ENCODE data around the gene ACOXL. TPM values are rescaled to one million over a fixed set of nuclear protein-coding genes. Genes with fewer than 3 reads are reported as not detected.

ACOXL gene
- total RNA-seq, 2 experiments from 2014 or later, result not detected

DNA sequence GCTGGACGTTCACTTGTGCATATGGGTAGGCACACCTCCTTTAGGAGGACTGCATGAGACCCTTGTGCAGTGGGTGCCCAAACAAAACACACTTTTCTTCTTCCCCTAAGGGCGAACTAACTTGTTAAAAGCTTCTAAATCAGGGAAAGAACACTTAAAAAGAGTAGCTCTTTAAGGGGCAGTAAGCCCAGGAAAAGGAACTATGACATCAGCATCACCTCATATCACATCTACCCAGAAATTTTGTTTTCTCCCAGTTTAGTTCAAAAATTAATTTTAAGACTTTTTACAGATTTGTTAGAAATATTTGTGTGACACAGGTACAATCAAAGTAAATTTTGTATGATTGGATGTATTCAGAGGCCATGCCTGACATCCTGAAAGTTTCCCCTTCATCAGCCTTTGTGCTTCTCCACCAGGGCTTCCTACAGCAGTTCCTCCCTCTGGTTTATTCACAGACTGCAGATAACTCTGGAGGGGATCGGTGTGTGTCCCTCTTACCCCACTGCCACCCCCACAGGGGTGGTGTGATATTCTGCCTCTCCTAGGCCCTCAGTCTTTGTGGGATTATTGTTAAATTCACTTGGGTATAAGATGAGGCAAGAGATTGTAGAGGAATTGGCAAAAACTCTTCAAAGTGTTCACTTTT lies 416.0 kb downstream of the ACOXL start:
- Histone ChIP-seq H3K4me1 (ENCODE audit: insufficient read depth, low read length) (no peaks in the 10 kb centered on the region), H3K27me3 (ENCODE audit: control insufficient read depth in 1 of 2, insufficient read depth in 2 of 2, low read length in 2 of 2) (no peaks in the 10 kb centered on the region), H3K4me3 (ENCODE audit: low read length) (no peak overlapping the region), H3K9me3 (ENCODE audit: control insufficient read depth in 1 of 2, insufficient read depth in 1 of 2, low read length in 2 of 2) (no peaks in the 10 kb centered on the region), H3K27ac (ENCODE audit: low read depth in 1 of 2, low read length in 2 of 2) (no peak overlapping the region), H3K36me3 (ENCODE audit: insufficient read depth, low read length) (peaks cover 13% of the 10 kb centered on the region)
- ChIA-PET CTCF (interaction anchor here (0.8 kb wide), 1 partner anchor 20 kb away, joined by 3 read pairs; no protein-coding TSS in a partner anchor), POLR2A (interaction anchor here (0.6 kb wide), 1 partner anchor 15 kb away, joined by 3 read pairs; no protein-coding TSS in a partner anchor)
- intact Hi-C loops (cut with DNase I, micrococcal nuclease), result no loop called here
- H3K36me3 Mint-ChIP-seq (ENCODE audit: low read depth), result peaks cover 40% of the 10 kb centered on the region
- no peaks in the 10 kb centered on the region for H3K9me3 Mint-ChIP-seq
- H3K4me1 Mint-ChIP-seq (ENCODE audit: low read depth), result no peaks in the 10 kb centered on the region
- TF ChIP-seq, protein P1, sequence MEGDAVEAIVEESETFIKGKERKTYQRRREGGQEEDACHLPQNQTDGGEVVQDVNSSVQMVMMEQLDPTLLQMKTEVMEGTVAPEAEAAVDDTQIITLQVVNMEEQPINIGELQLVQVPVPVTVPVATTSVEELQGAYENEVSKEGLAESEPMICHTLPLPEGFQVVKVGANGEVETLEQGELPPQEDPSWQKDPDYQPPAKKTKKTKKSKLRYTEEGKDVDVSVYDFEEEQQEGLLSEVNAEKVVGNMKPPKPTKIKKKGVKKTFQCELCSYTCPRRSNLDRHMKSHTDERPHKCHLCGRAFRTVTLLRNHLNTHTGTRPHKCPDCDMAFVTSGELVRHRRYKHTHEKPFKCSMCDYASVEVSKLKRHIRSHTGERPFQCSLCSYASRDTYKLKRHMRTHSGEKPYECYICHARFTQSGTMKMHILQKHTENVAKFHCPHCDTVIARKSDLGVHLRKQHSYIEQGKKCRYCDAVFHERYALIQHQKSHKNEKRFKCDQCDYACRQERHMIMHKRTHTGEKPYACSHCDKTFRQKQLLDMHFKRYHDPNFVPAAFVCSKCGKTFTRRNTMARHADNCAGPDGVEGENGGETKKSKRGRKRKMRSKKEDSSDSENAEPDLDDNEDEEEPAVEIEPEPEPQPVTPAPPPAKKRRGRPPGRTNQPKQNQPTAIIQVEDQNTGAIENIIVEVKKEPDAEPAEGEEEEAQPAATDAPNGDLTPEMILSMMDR (IDR thresholded peaks at IDR 0.05), result no peak
- H3K27ac Mint-ChIP-seq, result no peak overlapping the region
- no peaks in the 10 kb centered on the region for H3K27me3 Mint-ChIP-seq
- ATAC-seq (ENCODE audit: poor library complexity), result no peak
- DNase-seq, result no peak
- no peak overlapping the region for H3K4me3 Mint-ChIP-seq

DNA sequence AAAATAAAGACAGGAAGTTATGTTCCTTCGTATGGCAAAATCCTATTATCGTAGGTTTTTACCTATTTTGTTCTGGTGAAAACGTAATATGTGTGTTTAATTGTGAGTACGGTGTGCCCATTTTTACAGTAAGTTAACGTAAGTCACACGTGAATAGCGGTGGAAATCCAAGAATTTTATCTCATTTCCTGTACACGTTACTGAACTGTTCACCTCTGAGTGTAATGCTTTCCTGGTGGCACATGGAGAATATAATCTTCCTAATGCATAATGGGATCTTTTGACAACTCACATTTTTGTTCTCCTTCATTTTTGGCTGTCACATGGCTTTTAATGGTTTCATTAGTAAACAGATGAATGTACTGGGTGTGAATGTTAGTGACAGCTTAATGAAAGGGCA lies 416.6 kb downstream of the ACOXL start:
- intact Hi-C loops (cut with DNase I, micrococcal nuclease), result no loop called here
- H3K4me3 Mint-ChIP-seq, result no peak overlapping the region
- no peaks in the 10 kb centered on the region for H3K27me3 Mint-ChIP-seq
- H3K36me3 Mint-ChIP-seq (ENCODE audit: low read depth), result peaks cover 40% of the 10 kb centered on the region
- TF ChIP-seq, protein P1 (IDR thresholded peaks at IDR 0.05), result no peak
- CTCF ChIA-PET, result no interaction called here
- Histone ChIP-seq H3K36me3 (ENCODE audit: insufficient read depth, low read length) (peaks cover 18% of the 10 kb centered on the region), H3K9me3 (ENCODE audit: control insufficient read depth in 1 of 2, insufficient read depth in 1 of 2, low read length in 2 of 2) (no peaks in the 10 kb centered on the region), H3K27ac (ENCODE audit: low read depth in 1 of 2, low read length in 2 of 2) (no peak overlapping the region), H3K27me3 (ENCODE audit: control insufficient read depth in 1 of 2, insufficient read depth in 2 of 2, low read length in 2 of 2) (no peaks in the 10 kb centered on the region), H3K4me1 (ENCODE audit: insufficient read depth, low read length) (no peaks in the 10 kb centered on the region), H3K4me3 (ENCODE audit: low read length) (no peak overlapping the region)
- ATAC-seq (ENCODE audit: poor library complexity) (no peak), DNase-seq (no peak)
- no peaks in the 10 kb centered on the region for H3K4me1 Mint-ChIP-seq (ENCODE audit: low read depth)
- H3K9me3 Mint-ChIP-seq, result no peaks in the 10 kb centered on the region
- no peak overlapping the region for H3K27ac Mint-ChIP-seq
- POLR2A ChIA-PET, result interaction anchor here (0.6 kb wide), 1 partner anchor 16 kb away, joined by 3 read pairs; no protein-coding TSS in a partner anchor

DNA sequence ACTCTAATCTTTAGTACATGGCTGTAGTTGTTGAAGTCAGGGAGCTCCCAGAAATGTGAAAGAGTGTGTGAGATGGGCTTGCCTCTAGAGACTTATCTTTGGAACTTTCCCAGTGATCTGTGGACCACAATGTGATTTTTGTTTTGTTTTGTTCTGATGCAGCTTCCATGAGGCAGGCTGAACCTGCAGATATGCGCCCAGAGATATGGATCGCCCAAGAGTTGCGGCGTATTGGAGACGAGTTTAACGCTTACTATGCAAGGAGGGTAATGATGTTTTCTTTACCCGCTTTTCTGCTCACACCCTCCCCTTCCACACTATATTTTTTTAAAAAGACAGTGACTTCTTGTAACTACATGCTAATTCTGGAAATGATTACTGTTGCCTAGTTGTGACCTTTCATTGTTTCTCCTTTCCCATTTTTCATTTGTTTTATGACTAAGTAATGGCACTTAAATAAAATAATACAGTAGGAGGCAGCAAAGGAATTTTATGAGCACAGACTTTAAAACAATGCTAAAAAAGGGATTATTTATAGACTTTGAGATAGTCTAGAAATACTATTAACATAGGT lies 417.6 kb downstream of the ACOXL start:
- no peak for DNase-seq
- H3K36me3 Mint-ChIP-seq (ENCODE audit: low read depth), result peaks cover 43% of the 10 kb centered on the region
- no peak for ATAC-seq (ENCODE audit: poor library complexity)
- TF ChIP-seq, protein P1 (IDR thresholded peaks at IDR 0.05), result no peak
- intact Hi-C loops (cut with DNase I, micrococcal nuclease), result no loop called here
- Histone ChIP-seq H3K27me3 (ENCODE audit: control insufficient read depth in 1 of 2, insufficient read depth in 2 of 2, low read length in 2 of 2) (no peaks in the 10 kb centered on the region), H3K4me1 (ENCODE audit: insufficient read depth, low read length) (no peaks in the 10 kb centered on the region), H3K36me3 (ENCODE audit: insufficient read depth, low read length) (peaks cover 21% of the 10 kb centered on the region), H3K4me3 (ENCODE audit: low read length) (no peak overlapping the region), H3K9me3 (ENCODE audit: control insufficient read depth in 1 of 2, insufficient read depth in 1 of 2, low read length in 2 of 2) (no peaks in the 10 kb centered on the region), H3K27ac (ENCODE audit: low read depth in 1 of 2, low read length in 2 of 2) (no peak overlapping the region)
- H3K4me3 Mint-ChIP-seq, result no peak overlapping the region
- ChIA-PET POLR2A (interaction anchor here (0.6 kb wide), 1 partner anchor 469 kb away, joined by 3 read pairs; no protein-coding TSS in a partner anchor), CTCF (no interaction called here)
- no peaks in the 10 kb centered on the region for H3K9me3 Mint-ChIP-seq
- H3K27me3 Mint-ChIP-seq, result no peaks in the 10 kb centered on the region
- H3K27ac Mint-ChIP-seq, result no peak overlapping the region
- peaks cover 5% of the 10 kb centered on the region for H3K4me1 Mint-ChIP-seq (ENCODE audit: low read depth)

All from CD4-positive, alpha-beta T cell (primary cell).